Neural progenitor cell (in vitro differentiated cells): Measurements from ENCODE around the gene LIN7C.

Experiments
- CTCF ChIP-seq: fragments of 200-600 bp; sonication (generic); IDR thresholded peaks from 2 replicates; pipeline ENCODE4 v1.5.1; 2017; ENCODE audit warnings: antibody characterized with exemption, mild to moderate bottlenecking
- EZH2 ChIP-seq: fragments of 200-600 bp; sonication (generic); IDR thresholded peaks from 2 replicates; pipeline ENCODE4 v1.6.1; 2017; ENCODE audit warnings: antibody characterized with exemption, mild to moderate bottlenecking, moderate library complexity

DNA sequence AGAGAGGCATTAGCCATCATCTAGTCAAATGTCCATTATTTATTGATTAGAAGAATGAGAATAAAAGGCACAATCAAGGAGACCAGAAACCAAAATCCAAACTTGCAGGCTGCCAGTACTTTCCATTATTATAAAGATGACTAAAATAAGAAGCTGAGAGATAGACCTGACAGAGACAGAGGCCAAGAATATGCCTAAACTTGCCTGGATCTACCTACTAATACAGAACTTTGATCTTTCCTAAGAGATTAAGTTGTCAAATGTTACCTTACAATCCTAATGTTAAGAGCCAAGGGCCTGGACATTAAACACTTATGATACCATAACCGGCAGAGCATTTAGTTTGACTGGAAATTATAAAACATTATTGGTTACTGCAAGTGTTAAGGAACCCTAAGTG, 40.2 kb downstream of the LIN7C start:
- TF ChIP-seq CTCF (no peak), EZH2 (no peak)
